GM18505 (cell line): ENCODE results near the gene ZFC3H1.
"Not testable (repeated sequence)": the region's sequence is repeated elsewhere in the genome, so short reads cannot be mapped to it uniquely, and the experiment has no call there.

Experiments used
- ATAC-seq: cut with Tn5 transposase; IDR thresholded peaks from one replicate; pipeline ENCODE4 v1.9.1; 2021; ENCODE audit not compliant: unreplicated experiment
- POLR2A ChIP-seq: IDR thresholded peaks from 4 replicates; pipeline ENCODE4 v1.6.1; 2011; ENCODE audit warnings: borderline replicate concordance; ENCODE audit not compliant: insufficient read depth, insufficient read length; ENCODE audit errors: extremely low read depth

The ZFC3H1 gene

GRCh38 chr12:71688961-71689570 lies 25.4 kb upstream of the ZFC3H1 start:
- TF ChIP-seq POLR2A = no peak
- ATAC-seq = no peak

GRCh38 chr12:71687172-71687571 lies 23.5 kb upstream of the ZFC3H1 start:
- not testable (repeated sequence) for ATAC-seq

- no peak for TF ChIP-seq POLR2A
- ATAC-seq = no peak
These were observed 23.0 kb upstream of the ZFC3H1 start for GRCh38 chr12:71686658-71687025.

- peak; percentile 89 for TF ChIP-seq POLR2A
- ATAC-seq = peak; percentile 90
These were observed 22.4 kb upstream of the ZFC3H1 start, which contains the start of gene TMEM19 for GRCh38 chr12:71685914-71686657. TSS of gene TMEM19 (plus strand) at chr12:71686082. CDS start at chr12:71686681, 599 bp downstream.

GRCh38 chr12:71685312-71685906 lies 21.8 kb upstream of the ZFC3H1 start:
- no peak for ATAC-seq

GRCh38 chr12:71684081-71684480 lies 20.4 kb upstream of the ZFC3H1 start:
- TF ChIP-seq POLR2A = no peak
- no peak for ATAC-seq

More at GRCh38 chr12:71685312-71685906, 21.8 kb upstream of the ZFC3H1 start:
- TF ChIP-seq POLR2A = no peak

GRCh38 chr12:71683633-71684032 lies 20.0 kb upstream of the ZFC3H1 start:
- no peak for ATAC-seq
- no peak for TF ChIP-seq POLR2A

- no peak for ATAC-seq
- no peak for TF ChIP-seq POLR2A
These were observed 18.8 kb upstream of the ZFC3H1 start for GRCh38 chr12:71682466-71682865.

GRCh38 chr12:71671816-71672215 lies 8.2 kb upstream of the ZFC3H1 start:
- ATAC-seq = no peak
- TF ChIP-seq POLR2A = no peak

- ATAC-seq = no peak
- TF ChIP-seq POLR2A = no peak
These were observed 7.7 kb upstream of the ZFC3H1 start for GRCh38 chr12:71671311-71671710.

- ATAC-seq = no peak
These were observed 2.6 kb upstream of the ZFC3H1 start for GRCh38 chr12:71666259-71666658.

GRCh38 chr12:71665090-71665463 lies 1.4 kb upstream of the ZFC3H1 start:
- ATAC-seq = no peak
- no peak for TF ChIP-seq POLR2A

More at GRCh38 chr12:71666259-71666658, 2.6 kb upstream of the ZFC3H1 start:
- no peak for TF ChIP-seq POLR2A

- no peak for TF ChIP-seq POLR2A
These were observed 902 bp upstream of the ZFC3H1 start for GRCh38 chr12:71664411-71665089.

More at GRCh38 chr12:71664411-71665089, 902 bp upstream of the ZFC3H1 start:
- peak; percentile 15 for ATAC-seq
